NCI-H2227 treated with DMSO at 0.1 percent for 48 hours (cell line): ENCODE measurements around the gene CARS1.

Source experiments
- DNase-seq: peaks from one replicate; lab custom pipeline; 2025; lab: John Stamatoyannopoulos, UW

CARS1 gene

GRCh38 chr11:3008746-3009336, 48.4 kb downstream of the CARS1 start:
- DNase-seq = no peak

- DNase-seq = no peak
Observed at GRCh38 chr11:3007404-3008010, 49.7 kb downstream of the CARS1 start.

GRCh38 chr11:3006505-3007260, 50.5 kb downstream of the CARS1 start:
- no peak for DNase-seq

- DNase-seq = no peak
Observed at GRCh38 chr11:3004481-3004880, 52.7 kb downstream of the CARS1 start.

- no peak for DNase-seq
Observed at GRCh38 chr11:3003396-3004231, 53.6 kb downstream of the CARS1 start.

GRCh38 chr11:3002871-3003270, 54.4 kb downstream of the CARS1 start:
- DNase-seq = no peak

GRCh38 chr11:3002351-3002861, 54.8 kb downstream of the CARS1 start:
- DNase-seq = no peak

GRCh38 chr11:3001496-3001895, 55.7 kb downstream of the CARS1 start:
- DNase-seq = no peak

- peak; percentile 76 for DNase-seq
Observed at GRCh38 chr11:3000032-3000961, 56.9 kb downstream of the CARS1 start.

GRCh38 chr11:2999464-2999998, 57.7 kb downstream of the CARS1 start:
- no peak for DNase-seq

GRCh38 chr11:2998073-2998850, 59.0 kb downstream of the CARS1 start:
- DNase-seq = no peak

- DNase-seq = no peak
Observed at GRCh38 chr11:2997406-2997805, 59.8 kb downstream of the CARS1 start.

- DNase-seq = no peak
Observed at GRCh38 chr11:2996976-2997375, 60.2 kb downstream of the CARS1 start.

- DNase-seq = no peak
Observed at GRCh38 chr11:2995893-2996554, 61.2 kb downstream of the CARS1 start.

- DNase-seq = no peak
Observed at GRCh38 chr11:2995031-2995561, 62.1 kb downstream of the CARS1 start.

GRCh38 chr11:2994336-2994730, 62.9 kb downstream of the CARS1 start:
- DNase-seq = no peak

GRCh38 chr11:2992997-2993325, 64.3 kb downstream of the CARS1 start:
- peak; percentile 56 for DNase-seq

GRCh38 chr11:2992234-2992996, 64.8 kb downstream of the CARS1 start, which contains the start of gene NAP1L4:
Gene NAP1L4, minus strand, starts transcription at chr11:2992329. Its CDS starts 13,109 bp downstream, at chr11:2979220.
- peak; percentile 99 for DNase-seq
